ENCODE measurements around the gene GSTM5.
"Not testable (repeated sequence)": the region's sequence is repeated elsewhere in the genome, so short reads cannot be mapped to it uniquely, and the experiment has no call there.

The GSTM5 gene

DNA sequence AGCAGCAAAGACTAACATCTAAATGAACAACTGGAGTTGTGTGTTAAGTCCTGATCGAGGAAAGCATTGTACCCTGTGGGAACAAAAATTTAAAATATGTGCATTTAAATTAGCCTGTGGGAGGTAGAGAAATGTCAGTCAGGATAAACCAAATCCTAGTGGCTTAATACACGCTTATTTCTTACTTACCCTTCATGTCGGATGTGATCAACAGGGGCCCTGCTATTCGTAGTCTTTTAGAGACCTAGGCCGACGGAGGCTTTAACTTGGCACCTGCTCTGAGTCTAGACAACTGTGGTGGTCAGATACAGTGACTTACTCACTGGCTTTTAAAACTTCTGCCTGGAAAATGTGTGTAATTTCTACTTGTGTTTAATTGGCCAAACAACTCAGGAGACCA lies 18.6 kb downstream of the GSTM5 start:
- no peak for DNase-seq (ENCODE audit: low read depth)

DNA sequence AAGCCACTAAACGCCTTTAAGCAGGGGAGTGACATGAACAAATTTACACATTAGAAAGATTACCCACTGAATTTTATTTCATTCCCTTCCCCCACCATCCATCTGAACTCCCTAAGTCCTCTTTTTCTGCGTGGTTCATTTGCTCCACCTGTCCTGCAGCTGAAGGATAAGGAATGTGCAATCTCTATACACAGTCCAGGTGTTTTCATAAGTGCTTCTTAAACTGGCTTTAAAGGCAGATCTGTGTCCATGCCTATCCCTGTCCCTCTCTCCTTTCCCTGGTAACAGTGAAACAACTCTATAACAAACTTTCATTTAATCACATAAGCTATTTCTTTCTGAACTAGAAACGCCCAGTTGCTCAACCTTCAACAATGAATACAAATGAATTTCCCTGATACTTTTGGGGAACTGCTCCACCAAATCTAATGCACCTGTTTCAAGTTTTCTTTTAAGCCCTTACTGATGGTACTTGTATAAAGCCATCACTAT lies 20.4 kb downstream of the GSTM5 start:
- no peak for DNase-seq (ENCODE audit: low read depth)

DNA sequence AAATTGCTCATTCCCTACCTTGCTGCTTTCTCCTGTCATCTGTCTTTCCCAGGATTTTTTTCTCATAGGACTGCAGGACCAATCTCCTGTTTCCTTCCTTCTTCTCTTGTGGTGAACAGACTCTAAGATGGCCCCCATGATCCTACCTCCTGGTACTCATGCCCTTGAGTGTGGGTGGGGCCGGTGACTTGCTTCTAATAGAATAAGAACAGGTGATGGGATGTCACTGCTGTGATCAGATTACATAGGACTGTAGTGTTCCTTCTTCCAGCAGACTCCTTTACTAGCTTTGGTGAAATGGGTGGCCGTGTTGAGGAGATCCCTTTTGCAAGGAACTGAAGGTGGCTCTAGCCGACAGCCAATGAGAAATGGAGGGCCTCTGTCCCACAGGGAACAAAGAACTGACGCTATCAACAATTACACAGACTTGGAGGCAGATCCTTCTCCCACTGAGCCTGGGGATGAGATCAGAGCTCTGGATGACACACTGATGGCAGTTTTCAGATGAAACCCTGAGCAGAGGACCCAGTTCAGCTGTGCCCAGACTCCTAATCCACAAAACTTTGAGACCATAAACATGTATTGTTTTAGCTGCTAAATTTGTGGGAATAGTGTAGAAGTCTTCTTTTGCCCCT lies 21.3 kb downstream of the GSTM5 start:
- DNase-seq (ENCODE audit: low read depth) = no peak

DNA sequence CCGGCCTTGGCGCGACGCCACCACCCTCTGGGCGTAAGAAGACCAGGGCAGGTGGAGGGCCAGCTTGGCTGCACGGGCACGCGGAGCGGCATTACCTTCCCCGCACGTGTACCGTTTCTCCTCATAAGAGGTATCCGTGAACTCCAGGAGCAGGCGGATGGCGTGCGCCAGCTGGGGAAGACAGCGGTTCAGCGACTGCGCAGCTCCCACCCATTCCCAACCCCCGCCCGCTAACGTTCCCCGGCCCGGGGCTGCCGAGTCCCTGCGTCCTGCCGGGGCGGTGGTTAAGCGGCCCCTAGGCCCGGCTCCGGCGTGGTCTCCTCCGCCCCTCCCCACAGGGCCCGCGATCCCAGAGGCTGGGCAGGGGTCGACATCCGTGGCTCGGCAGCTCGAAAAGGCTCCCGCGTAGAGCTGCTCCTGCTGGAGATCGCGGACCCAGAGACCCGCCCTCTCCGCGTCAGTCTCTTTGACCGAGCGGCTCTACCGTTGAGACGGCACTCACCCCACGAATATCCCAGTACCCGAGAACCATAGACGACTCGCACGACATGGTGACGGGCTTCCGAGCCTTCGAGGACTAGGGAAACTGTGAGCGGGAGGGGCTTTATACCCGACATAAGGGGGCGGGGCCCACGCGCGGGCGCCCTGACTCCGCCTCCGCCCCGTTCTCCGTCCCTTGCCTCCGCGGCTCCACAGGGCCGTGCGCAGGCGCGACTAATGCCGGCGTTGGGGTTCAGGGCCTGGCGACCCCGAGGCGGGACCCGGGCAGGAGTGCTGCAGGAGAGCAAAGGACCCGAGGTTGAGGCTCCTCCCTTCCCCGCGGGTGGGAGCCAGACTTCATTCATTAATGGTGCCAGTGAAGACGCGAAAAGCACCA lies 27.9 kb downstream of the GSTM5 start:
- DNase-seq (ENCODE audit: low read depth) = peak; percentile 55

DNA sequence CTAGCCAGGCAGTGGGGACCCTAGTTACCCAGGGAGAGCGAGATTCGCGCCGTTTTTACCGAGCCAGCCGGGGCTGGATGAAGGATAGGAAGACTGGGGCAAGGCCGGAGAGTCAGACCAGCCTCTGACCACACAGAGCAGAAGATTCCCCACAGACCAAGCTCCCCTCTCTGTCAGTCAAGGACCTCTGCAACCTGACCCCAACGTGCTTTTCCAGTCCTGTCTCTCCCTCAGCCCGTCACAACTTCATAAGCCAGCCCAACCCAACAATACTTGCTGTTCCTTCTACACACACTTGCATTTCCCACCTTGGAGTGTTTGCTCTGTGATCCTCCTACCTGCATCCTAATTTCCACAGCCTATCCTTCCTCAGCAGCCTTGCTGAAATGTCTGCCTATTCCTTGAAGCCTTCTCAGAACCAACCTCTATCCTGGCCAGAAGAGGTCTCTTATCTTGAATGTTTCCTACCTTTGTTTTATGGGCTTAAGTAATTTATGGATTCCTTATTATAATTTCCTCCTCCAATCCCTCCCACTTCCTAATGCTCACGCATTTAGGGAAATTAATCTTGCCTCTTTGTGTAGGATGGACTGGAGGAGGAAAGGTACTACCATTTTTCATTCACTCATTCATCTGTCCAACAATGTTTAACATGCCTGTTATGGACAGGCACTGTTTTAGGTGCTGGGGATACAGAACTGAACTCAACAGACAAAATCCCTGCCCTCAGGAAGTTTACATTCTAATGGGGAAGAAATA lies 28.7 kb downstream of the GSTM5 start, which contains the start of gene GSTM3:
Gene GSTM3, minus strand, starts transcription at position 424 of the 759 bp plus-strand sequence. CDS start 751 bp downstream, outside the sequence.
- no peak for DNase-seq (ENCODE audit: low read depth)

DNA sequence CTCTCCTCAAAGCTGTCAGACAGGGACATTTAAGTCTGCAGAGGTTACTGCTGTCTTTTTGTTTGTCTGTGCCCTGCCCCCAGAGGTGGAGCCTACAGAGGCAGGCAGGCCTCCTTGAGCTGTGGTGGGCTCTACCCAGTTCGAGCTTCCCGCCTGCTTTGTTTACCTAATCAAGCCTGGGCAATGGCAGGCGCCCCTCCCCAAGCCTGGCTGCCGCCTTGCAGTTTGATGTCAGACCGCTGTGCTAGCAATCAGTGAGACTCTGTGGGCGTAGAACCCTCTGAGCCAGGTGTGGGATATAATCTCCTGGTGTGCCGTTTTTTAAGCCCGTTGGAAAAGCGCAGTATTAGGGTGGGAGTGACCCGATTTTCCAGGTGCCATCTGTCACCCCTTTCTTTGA lies 36.3 kb downstream of the GSTM5 start:
- not testable (repeated sequence) for DNase-seq (ENCODE audit: low read depth)

DNA sequence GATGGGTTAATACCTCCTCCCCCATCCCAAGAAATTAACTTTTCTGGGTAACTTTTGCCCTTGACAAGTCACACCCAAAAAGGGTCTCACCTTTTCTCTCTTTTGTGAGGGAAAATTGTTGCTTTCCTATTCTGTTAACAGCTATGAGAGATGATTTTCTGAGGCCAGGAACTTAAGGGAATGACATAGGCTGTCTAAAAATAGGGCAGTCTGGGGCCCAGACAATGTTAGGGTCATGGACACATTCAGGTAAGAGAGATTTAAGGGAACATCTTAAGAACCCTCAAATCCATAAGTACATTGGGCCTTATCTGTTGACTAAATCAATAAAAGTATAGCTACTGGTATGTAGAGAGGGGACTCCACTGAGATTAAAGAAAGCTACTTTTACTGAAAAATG lies 37.2 kb downstream of the GSTM5 start:
- no peak for DNase-seq (ENCODE audit: low read depth)

DNA sequence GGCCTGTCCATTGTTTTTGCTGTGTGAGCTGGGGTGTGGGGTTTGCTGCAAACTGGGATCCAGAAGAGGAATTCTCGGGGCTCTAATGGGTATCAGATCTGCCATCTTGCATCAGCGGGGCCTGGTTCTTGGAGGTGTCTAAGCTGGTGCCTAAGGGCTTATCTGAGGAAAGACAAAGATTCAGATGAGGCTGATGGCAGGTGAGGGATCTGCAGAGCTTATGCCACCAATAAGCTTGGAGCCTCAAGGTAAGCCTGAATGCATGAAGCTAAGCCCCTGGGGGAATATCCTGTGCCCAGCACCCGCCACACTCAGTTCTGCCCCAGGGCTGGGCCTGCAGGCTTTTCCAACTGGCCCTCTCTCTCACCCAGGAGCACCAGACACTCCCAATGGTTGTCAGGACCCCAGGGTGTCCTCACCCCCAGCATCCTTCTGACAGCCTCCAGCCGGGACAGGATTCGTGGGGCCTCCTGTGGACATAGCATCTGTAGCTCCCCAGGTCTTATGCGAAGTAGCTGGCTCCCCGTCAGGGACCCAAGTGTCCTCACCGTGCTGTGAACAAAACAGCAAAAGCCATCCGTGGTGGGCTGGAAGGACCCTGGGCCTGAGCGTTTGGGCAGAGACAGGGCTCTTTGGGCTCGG lies 38.3 kb downstream of the GSTM5 start:
- DNase-seq (ENCODE audit: low read depth) = no peak

DNA sequence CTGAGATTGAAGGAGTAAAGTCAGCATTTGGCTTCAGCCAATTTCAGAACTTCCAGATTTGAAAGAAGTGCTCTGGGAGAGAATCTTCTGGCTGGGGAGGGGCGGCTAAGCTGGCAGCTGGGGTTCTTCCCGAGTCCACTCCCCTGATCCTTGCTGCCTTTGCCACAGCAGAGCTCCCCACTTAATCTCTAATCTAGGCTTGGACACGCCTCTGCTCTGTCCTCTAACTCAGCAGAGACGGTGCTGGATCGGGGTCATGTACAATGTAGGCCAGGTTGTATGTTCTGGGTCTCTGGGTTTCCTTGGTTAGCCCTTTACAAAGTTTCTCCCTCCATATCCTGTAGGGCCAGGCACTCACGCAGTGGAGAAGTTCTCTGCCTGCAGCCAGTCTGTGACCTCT lies 38.9 kb downstream of the GSTM5 start:
- no peak for DNase-seq (ENCODE audit: low read depth)

DNA sequence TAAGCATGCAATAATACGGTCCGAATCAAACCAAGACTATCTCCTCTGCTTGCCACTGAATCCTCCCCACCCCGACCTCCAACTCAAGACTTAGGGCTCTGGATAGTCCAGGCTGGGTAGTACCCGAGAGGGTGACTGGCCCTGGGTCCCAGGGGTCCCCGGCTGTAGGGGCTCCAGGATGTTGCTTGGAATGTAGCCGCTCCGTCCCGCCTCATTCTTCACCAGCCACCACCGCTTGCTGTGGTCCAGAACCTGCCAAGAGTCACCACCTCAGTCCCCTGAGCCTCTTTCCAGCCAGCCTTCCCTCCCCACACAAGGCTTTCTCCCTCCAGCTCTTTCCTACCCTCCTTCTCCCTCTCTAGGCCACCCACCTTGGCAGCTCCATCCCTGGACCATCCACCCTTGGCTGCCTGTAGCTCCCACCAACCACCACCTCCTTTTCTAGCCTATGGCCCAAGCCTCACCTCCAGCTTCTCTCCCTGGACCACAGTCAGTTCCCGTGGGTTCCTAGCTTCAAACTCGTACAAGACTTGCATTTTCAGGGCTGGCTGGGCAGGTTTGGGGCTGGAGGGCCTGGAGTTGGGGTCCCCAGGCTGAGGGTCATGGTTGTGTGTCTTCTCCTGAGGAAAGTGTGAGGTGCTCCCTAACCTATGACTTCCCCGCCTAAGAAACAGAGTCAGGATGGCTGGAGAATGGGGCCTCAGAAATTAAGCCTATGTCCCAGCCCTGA lies 39.6 kb downstream of the GSTM5 start:
- DNase-seq (ENCODE audit: low read depth) = no peak

DNA sequence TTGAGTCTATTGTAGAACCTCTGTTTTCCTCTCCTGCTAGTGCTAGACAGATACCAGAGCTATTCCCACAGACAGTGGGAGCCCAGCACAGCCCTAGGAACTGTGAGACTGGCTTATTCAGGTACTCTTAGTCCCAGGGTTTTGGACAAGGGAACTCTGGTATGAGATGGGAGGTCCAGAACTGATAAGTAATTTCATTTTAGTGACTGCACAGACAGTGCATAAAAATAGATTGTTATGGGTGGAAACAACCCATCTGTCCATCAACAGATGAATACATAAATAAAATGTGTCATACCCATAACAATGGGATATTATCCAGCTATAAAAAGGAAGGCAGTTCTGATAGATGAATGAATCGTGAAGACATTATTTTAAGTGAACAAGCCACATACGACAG lies 42.7 kb downstream of the GSTM5 start:
- DNase-seq (ENCODE audit: low read depth) = no peak

DNA sequence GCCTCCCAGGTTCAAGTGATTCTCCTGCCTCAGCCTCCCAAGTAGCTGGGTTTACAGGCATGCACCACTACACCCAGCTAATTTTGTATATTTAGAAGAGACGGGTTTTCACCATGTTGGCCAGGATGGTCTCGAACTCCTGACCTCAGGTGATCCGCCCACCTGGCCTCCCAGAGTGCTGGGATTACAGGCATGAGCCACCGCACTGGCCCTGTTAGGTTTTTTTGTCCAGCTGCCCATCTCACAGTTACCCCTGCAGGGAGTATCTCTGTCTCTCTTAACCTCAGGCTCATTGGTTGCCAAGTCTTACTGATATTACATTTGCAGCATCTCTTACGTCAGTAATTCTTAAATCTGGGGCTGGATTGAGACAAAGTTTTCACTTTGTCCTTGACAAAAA lies 44.3 kb downstream of the GSTM5 start:
- not testable (repeated sequence) for DNase-seq (ENCODE audit: low read depth)

DNA sequence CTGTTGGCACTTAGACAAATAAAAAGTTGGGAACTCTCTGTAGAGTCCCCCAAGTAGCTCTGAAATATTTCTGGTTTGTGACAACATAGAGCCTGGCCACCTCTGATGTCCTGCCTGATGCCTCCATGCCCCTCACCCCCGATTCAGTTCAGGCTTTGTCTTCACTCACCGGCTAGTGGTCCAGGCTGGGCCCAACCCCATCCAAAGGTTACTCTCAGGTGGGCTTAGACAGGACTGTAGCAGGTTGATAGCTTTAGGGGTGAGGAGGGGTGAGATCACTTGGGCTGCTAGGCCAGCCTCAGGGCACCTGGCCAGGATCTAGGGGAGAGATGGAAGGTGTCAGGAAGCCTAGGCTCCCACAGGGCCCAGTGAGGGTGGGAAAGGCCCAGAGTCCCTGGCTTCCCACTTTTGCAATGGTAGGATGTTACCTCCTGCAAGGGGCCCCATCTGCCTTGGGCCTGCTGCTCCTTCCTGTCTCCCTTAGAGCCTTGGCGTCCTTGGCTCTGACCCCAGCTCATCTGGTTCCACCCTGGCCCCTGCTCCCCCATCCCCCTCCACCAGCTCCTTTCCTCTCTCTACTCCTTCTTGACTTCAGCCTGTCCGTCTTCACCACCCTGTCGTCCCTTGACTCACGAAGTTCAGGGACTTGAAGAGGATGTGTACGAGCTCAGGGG lies 44.9 kb downstream of the GSTM5 start:
- no peak for DNase-seq (ENCODE audit: low read depth)

DNA sequence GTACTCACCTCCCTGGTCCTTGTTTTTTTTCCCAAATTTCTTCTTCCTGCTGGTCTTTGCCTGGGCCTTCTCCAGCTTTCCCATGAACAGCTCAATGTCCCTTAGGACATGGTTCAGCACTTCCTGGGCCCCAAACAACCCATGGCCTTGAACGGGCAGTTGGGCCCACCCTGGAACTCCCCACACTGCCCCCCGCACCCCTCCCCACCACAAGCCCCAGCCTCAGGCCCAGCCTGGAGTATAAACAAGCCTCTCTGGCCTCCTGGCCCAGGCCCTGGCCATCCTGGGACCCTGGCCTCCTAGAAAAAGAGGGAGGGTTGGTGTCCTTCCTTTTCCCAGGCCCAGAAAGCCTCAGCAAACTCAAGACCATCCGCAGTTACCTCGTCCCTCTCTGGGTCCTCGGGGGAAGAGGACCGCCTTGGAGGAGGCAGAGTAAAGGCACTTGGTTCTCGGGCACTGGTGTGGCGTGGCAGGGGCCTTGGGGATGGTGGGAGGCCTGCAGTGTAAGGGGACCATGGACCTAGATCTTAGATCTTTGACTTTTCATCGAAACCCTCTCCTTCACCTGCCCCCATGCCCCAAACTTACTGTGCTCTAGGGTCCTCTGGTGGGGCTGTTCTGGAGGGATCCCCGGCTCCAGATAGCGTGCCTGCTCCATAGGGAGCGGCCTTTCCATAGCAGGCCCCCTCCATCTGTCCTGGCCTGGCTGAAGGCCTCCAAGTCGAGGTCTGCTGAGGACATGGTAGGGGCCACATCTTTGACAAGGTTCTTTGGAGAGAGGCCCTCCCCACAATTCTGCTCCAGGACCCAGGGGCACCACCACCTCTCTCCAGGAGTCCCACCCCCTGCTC lies 46.1 kb downstream of the GSTM5 start:
- DNase-seq (ENCODE audit: low read depth) = no peak

DNA sequence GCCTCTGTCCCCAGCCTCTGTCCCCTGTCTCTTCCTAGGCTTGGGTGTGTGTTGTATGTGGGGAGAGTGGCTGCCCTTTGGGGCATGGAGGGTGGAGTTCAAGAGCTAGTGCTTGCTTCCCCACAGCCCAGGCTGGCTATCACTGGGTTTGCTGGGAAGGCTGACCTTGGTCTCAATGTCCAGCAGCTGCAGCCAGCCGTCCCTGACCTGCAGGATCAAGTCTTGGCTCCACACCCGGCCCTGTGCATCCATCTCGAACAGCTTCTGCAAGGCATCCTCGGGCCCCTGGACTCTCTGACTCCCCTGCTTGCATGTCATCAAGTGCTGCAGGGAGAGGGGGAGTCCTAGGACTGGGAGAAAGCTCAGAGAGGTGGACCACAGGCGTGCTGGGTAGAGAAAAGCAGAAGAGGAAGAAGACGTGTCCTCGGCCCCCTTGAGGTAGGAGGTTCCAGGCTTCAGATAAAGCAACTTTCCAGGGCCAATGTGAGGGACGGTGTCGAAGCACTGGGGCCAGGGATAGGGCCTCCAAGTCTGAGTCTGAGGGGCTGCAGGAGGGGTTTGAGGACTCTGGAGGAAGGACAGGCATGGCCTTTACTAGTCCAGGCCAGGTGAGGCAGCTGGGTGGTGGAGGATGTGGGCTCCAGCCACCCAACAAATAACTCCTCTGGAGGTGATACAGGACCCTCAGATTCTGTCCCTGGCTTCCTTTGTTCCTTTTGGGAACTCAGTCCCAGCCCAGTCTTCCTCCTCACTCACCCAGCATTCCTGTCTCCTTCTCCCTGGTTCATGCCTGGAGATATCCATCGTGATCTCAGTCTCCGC lies 47.7 kb downstream of the GSTM5 start:
- DNase-seq (ENCODE audit: low read depth) = no peak

DNA sequence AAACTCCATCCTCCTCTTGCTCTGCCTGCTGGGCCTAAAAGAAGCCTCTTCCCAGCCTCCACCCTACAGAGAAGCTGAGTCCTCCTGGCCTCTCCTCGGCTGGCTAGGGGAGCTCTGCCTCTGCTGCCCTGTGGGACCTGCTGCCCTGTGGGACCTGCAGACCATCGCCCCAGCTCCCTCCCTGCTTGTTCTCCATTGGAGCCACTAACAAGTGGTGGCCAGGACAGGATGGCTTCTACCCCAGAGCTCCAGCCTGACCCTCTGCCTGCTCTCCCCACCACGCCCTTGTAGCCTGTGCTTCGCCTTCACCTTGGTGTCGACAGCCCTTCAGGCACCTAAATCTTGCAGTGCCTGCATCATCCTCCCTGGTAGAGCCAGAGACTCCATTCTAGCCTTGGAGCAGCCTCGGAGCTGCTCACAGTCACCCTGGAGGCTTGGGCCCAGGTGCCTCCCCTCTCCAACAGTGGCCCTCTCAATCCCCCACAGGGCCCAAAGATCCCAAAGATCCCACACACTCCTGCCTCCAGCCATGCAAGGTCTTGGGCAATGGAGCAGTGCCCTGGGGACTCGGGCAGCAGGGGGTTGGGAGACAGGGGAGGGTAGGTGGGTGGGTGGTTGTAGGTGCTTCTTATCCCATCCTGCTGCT lies 48.7 kb downstream of the GSTM5 start:
- no peak for DNase-seq (ENCODE audit: low read depth)

DNA sequence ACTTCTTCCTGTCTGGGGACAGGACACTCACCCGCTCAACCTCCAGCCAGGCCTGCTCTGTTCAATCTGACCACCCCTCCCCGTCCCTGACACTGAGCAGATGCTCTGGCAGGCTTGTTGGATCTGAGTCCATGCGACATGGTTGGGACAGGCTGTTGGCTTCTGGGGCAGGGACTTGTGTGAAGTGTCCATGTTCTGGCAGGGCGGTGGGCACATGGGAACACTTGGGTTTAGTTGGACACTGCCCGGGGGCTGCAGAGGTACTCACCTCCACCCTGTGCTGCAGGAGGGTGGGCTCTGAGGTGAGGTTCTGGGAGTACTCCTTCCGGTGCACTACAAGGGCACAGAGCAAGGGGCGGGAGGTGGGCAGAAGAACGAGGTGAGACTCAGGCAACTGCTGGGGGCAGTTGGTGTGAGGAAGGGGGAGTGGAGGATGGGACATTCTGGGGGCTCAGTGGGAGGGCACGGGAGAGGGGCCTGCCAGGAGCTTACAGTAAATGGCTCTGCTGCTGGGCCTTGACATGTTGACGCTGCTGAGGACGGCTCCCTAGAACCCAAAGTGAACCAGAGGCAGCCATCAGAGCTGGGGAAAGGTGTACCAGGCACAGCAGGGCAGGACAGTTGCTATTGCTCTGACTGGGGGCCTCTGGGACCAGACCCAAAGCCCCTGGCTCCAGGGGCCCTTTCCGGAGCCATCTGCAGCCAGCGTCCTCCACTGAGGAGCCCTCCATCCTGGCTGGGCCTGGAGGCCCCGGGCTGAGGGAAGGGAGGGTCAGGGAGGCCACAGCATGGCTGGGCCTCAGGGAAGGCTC lies 49.4 kb downstream of the GSTM5 start:
- DNase-seq (ENCODE audit: low read depth) = no peak

All from HS-27A (cell line).